Left forelimb (tissue), 1 donor: Measurements from ENCODE around the gene MOV10L1.

Experiments used
- DNase-seq: peaks from one replicate; pipeline ENCODE4 v3.0.0-alpha.2; 2018; ENCODE audit warnings: low spot score

Gene MOV10L1

GRCh38 chr22:50058906-50059880 lies 30.6 kb upstream of the MOV10L1 start:
- no peak for DNase-seq

- no peak for DNase-seq
Measured at GRCh38 chr22:50059881-50060262, 29.9 kb upstream of the MOV10L1 start.

GRCh38 chr22:50060441-50061140 lies 29.2 kb upstream of the MOV10L1 start:
- DNase-seq, result no peak

- no peak for DNase-seq
Measured at GRCh38 chr22:50061141-50061823, 28.5 kb upstream of the MOV10L1 start.

- DNase-seq, result no peak
Measured at GRCh38 chr22:50061824-50062355, 27.9 kb upstream of the MOV10L1 start.

GRCh38 chr22:50062509-50063135 lies 27.2 kb upstream of the MOV10L1 start:
- DNase-seq, result no peak

- DNase-seq, result no peak
Measured at GRCh38 chr22:50063589-50064393, 26.0 kb upstream of the MOV10L1 start.

GRCh38 chr22:50064453-50064852 lies 25.4 kb upstream of the MOV10L1 start:
- DNase-seq, result no peak

- no peak for DNase-seq
Measured at GRCh38 chr22:50067244-50067643, 22.6 kb upstream of the MOV10L1 start.

GRCh38 chr22:50068096-50068495 lies 21.7 kb upstream of the MOV10L1 start:
- no peak for DNase-seq

- no peak for DNase-seq
Measured at GRCh38 chr22:50070366-50070765, 19.4 kb upstream of the MOV10L1 start.

GRCh38 chr22:50071432-50072166 lies 18.2 kb upstream of the MOV10L1 start:
- no peak for DNase-seq

- DNase-seq, result no peak
Measured at GRCh38 chr22:50072167-50072555, 17.6 kb upstream of the MOV10L1 start.

GRCh38 chr22:50072714-50073538 lies 16.9 kb upstream of the MOV10L1 start:
- DNase-seq, result no peak

- no peak for DNase-seq
Measured at GRCh38 chr22:50074056-50074455, 15.8 kb upstream of the MOV10L1 start.

- DNase-seq, result no peak
Measured at GRCh38 chr22:50074551-50075530, 15.0 kb upstream of the MOV10L1 start.

- DNase-seq, result peak; percentile 54
Measured at GRCh38 chr22:50076646-50077535, 12.9 kb upstream of the MOV10L1 start.
